Activated naive CD8-positive, alpha-beta T cell treated with anti-CD3 and anti-CD28 coated beads, Interleukin-2, amount 50 U/mL, for 16 hours (primary cell): Measurements from ENCODE around the gene TIMM50.

ENCODE experiments used
- DNase-seq: peaks from one replicate; pipeline ENCODE4 v3.0.0-alpha.2; 2020; ENCODE audit warnings: low read depth, low spot score

The TIMM50 gene

GRCh38 chr19:39500543-39500942, 19.9 kb downstream of the TIMM50 start:
- DNase-seq = no peak

- no peak for DNase-seq
Measured at GRCh38 chr19:39501340-39501739, 20.7 kb downstream of the TIMM50 start.

DNA sequence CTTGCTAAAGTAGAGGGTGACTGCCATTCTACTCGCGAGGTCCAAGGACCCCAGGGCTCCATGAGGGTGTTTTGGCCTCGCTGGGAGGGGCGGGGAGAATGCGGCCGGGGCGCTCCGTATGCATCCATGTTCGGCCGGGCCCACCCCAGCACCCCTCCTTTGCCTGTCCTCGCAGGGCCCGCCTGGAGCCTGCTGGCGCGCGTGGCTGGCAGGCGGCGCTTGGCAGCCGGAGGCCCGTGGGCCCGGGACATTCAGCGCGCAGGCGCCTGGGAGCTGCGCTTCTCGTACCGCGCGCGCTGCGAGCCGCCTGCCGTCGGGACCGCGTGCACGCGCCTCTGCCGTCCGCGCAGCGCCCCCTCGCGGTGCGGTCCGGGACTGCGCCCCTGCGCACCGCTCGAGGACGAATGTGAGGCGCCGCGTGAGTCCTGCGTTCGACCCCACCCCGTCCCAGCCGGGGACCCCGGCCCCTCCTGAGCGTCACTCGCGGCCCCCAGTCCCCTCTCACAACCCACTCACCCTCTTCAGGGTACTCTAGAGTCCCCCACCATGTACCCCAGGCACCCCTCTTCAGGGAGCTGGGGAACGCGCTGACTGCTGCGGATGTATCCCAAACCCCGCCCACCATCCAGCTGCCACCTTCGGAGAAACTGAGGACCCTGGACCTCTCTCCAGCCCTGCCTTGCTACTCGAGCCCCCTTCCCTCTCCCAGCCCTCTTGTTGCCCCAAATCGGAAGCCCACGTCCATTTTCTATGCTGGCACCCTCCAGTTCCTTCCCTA, 22.2 kb downstream of the TIMM50 start:
- peak; percentile 45 for DNase-seq

DNA sequence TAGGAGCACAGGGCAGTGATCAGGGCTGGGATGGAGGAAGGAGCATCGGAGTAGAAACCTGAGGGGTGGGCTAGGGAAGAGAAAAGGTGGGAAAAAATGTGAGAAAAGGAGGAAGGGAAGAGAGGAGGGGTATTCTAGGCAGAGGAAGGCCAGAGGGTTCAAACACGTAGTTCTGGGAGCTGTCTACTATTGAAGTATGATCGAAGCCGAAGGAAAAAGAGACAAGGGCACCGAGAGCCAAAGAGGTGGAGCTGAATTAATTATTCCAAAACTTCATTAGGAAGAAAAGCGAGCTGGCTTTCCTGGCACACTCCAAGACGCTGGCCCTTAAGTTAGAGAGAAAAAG, 25.9 kb downstream of the TIMM50 start:
- DNase-seq = no peak

DNA sequence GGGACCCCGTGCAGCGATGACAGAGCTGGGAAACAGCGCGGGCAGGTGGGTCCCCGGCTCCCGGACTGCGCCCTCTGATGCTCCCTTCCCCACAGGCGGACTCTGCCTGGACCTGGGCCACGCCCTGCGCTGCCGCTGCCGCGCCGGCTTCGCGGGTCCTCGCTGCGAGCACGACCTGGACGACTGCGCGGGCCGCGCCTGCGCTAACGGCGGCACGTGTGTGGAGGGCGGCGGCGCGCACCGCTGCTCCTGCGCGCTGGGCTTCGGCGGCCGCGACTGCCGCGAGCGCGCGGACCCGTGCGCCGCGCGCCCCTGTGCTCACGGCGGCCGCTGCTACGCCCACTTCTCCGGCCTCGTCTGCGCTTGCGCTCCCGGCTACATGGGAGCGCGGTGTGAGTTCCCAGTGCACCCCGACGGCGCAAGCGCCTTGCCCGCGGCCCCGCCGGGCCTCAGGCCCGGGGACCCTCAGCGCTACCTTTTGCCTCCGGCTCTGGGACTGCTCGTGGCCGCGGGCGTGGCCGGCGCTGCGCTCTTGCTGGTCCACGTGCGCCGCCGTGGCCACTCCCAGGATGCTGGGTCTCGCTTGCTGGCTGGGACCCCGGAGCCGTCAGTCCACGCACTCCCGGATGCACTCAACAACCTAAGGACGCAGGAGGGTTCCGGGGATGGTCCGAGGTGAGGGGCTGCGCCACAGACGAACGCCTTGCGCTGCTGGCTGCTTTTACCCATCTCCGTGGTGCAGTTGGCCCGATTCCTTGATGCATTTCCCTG, 26.5 kb downstream of the TIMM50 start:
- peak; percentile 11 for DNase-seq

DNA sequence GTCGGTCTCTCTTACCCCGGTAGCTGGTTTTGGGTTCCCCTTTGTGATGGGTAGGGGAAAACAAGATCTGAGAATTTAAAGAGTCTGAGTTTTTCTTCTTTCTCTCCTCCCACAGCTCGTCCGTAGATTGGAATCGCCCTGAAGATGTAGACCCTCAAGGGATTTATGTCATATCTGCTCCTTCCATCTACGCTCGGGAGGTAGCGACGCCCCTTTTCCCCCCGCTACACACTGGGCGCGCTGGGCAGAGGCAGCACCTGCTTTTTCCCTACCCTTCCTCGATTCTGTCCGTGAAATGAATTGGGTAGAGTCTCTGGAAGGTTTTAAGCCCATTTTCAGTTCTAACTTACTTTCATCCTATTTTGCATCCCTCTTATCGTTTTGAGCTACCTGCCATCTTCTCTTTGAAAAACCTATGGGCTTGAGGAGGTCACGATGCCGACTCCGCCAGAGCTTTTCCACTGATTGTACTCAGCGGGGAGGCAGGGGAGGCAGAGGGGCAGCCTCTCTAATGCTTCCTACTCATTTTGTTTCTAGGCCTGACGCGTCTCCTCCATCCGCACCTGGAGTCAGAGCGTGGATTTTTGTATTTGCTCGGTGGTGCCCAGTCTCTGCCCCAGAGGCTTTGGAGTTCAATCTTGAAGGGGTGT, 27.2 kb downstream of the TIMM50 start:
- no peak for DNase-seq

DNA sequence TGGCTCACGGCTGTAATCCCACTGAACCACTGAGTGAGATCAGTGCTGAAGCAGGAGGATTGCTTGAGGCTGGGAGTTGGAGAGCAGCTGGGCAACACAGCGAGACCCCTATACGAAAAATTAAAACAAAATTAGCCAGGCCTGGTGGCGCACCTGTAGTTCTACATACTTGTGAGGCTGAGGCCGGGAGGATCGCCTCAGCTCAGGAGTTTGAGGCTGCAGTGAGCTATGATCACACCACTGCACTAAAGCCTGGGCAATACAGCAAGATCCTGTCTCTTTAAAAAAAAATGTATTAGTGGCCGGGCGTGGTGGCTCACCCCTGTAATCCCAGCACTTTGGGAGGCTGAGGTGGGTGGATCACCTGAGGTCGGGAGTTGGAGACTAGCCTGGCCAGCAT, 28.0 kb downstream of the TIMM50 start:
- DNase-seq = no peak

DNA sequence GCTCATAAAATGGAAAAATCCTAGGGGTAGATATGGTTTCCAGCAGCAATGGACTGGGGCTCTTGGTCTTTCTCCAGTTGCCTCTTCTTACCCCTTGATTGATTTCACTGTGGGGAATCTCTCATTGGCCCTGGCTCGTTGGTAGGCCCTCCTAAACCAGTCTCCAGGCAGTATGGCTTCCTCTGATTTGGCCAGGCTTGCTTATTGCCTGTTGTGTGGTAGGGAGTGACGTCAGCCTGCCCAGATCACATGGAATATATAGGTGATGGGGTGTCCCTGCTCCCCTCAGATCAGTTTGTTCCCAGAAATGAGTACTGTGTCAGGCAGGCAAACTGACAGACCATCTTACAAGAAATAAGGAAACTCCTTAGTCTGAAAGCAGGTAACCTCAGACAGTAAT, 28.6 kb downstream of the TIMM50 start:
- no peak for DNase-seq

DNA sequence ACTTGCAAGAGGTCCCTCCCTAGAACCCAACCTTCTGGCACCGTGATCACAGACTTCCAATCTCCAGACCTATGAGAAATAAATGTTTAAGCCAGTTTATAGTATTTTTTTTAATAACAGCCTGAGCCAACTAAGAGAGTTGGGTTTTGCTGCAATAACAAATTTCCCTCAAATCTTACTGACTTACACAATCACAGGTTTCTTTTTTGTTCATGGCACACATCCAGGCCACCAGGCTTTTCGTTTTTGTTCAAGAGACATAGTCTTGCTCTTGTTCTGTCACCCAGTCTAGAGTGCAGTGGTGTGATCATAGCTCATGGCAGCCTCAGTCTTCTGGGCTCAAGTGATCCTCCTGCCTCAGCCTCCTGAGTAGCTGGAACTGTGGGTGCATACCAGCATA, 32.4 kb downstream of the TIMM50 start:
- no peak for DNase-seq

GRCh38 chr19:39514840-39515550, 34.4 kb downstream of the TIMM50 start, which contains the start of gene SELENOV:
SELENOV (plus strand) TSS chr19:39515139; CDS start chr19:39515213, 74 bp downstream.
- DNase-seq = no peak

- DNase-seq = no peak
Measured at GRCh38 chr19:39515551-39516191, 35.0 kb downstream of the TIMM50 start.

DNA sequence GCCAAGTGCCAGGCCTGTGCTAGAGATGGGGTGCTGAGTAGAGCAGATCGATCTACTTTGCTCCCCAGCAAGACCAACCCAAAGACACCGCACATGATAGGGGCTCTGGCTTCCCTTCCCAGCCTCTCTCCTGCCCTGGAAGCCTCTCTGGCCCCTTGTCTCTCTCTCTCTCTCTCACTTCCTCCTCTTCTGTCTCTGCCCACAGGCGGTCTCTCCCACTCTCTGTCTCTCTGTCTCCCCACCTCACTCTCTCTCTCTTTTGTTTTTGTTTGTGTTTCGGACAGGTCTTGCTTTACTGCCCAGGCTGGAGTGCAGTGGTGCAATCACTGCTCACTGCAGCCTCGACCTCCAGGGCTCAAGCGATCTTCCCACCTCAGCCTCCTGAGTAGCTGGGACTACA, 35.6 kb downstream of the TIMM50 start:
- DNase-seq = no peak

GRCh38 chr19:39517432-39517831, 36.8 kb downstream of the TIMM50 start:
- DNase-seq = no peak

GRCh38 chr19:39518458-39518857, 37.8 kb downstream of the TIMM50 start:
- DNase-seq = no peak

DNA sequence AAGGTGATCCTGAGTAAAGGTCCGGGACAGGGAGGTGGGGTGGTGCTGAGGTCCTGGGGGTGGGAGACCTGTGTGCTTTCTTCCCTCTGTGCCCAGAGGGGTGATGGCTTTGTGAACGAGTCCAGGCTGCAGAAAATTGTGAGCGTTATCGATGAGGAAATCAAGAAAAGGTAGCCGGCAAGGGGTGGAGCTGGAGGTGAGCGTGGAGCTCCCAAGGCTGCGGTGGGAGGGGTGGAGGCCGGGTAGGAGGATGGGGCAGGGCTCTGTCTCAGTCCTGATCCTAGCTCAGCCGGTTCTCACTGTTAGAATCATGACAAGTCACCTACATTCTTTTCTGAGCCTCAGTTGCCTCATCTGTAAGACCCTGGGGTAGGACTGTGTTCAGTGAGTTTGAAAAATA, 38.3 kb downstream of the TIMM50 start:
- DNase-seq = no peak

DNA sequence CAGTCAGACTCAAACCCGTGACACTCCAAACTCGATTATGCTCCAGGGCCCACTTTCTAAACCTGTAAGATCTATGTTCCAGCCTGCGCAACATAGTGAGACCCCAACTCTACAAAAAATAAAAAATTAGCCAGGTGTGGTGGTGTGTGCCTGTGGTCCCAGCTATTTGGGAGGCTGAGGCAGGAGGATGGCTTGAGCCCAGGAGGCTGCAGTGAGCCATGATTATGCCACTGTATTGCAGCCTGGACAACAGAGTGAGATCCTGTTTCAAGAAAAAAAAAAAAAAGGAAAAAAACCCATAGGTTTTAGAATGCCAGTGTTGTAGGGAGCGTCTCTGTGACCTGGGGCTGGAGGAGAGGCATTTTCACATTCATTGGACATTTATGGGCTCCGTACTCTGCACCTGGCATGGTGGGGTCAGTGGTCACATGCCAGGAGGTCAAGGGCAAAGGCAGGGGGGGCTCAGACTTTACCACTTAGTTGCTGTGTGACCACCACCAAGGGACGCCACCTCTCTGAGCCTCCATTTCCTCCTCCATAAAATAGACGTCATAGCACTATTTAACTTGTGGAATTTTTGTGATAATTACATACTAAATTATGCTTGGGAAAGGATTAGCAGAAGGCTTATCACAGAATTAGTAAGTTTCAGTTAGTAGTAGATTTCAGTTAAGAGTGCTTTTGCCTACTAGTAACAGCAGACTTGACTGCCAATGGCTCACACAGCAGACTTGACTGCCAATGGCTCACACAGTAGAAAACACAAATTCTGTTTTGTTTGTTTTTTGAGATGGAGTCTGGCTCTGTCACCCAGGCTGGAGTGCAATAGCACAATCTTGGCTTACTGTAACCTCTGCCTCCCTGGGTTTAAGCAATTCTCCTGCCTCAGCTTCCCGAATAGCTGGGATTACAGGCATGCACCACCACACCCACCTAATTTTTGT, 40.2 kb downstream of the TIMM50 start:
- no peak for DNase-seq

- DNase-seq = no peak
Measured at GRCh38 chr19:39524495-39524894, 43.9 kb downstream of the TIMM50 start.

GRCh38 chr19:39525205-39525604, 44.6 kb downstream of the TIMM50 start:
- no peak for DNase-seq

GRCh38 chr19:39531834-39532232, 51.2 kb downstream of the TIMM50 start:
- no peak for DNase-seq
